Breast epithelium (tissue), 3 donors: ENCODE results near the gene CHMP1A.

ENCODE experiments used
- CTCF ChIP-seq, 3 donors: fragments of 450-650 bp; IDR thresholded peaks; one replicate each; pipeline ENCODE4 v1.5.1; 2016 to 2017; ENCODE audit warnings: antibody characterized with exemption in 3 of 3, mild to moderate bottlenecking in 3 of 3, moderate library complexity in 3 of 3
- POLR2A ChIP-seq: fragments of 450-650 bp; IDR thresholded peaks from one replicate; pipeline ENCODE4 v1.6.1; 2016; ENCODE audit warnings: antibody characterized with exemption, mild to moderate bottlenecking, moderate library complexity

- TF ChIP-seq CTCF (IDR thresholded peaks at IDR 0.05) (no peak), POLR2A (no peak)
Observed at GRCh38 chr16:89598199-89598598, 59.3 kb downstream of the CHMP1A start.
